PC-3 (cell line): Measurements from ENCODE around the gene CCDC197. TPM values are rescaled to one million over a fixed set of nuclear protein-coding genes. Genes with fewer than 3 reads are reported as not detected.
A peak's percentile ranks its signal among the peaks of the same experiment; 100 is the strongest.

ENCODE experiments used
- ATAC-seq: fragments of 200-7000 bp; cut with Tn5 transposase; 2 replicates; pipeline ENCODE4 v1.9.1; 2020; ENCODE audit warnings: mild to moderate bottlenecking, moderate library complexity
- BruUV-seq: library from RNA; stranded (reverse); fragments of 400-500 nt; replicated peaks from 2 replicates; lab custom pipeline; 2021; lab: Mats Ljungman, UMichigan
- CTCF ChIA-PET: fragments of 300-600 bp; sonication (Branson Sonifier 250); formaldehyde crosslinking; loops from one replicate; lab custom pipeline; 2022; ENCODE audit warnings: antibody characterized with exemption; lab: Charles Lee
- POLR2A ChIA-PET: fragments of 300-600 bp; sonication (Branson Sonifier 250); formaldehyde crosslinking; loops from one replicate; lab custom pipeline; 2022; ENCODE audit warnings: antibody characterized with exemption; ENCODE audit not compliant: unreplicated experiment; lab: Charles Lee
- DNase-seq: peaks from one replicate; pipeline ENCODE4 v3.0.0-alpha.2; 2015
- H2AFZ ChIP-seq: fragments of 300-600 bp; sonication (generic); 2 replicates; pipeline ENCODE4 v1.6.0; 2016; ENCODE audit warnings: antibody characterized with exemption, low read length
- H3F3A ChIP-seq: fragments of 300-600 bp; sonication (generic); one replicate; pipeline ENCODE4 v1.6.0; 2017; ENCODE audit warnings: antibody characterized with exemption, low read length, control low read depth, mild to moderate bottlenecking; ENCODE audit not compliant: unreplicated experiment
- H3K27ac ChIP-seq: fragments of 300-600 bp; sonication (generic); 2 replicates; pipeline ENCODE4 v1.5.1; 2016; ENCODE audit warnings: mild to moderate bottlenecking, low read length
- H3K27me3 ChIP-seq: fragments of 300-600 bp; sonication (generic); 2 replicates; pipeline ENCODE4 v1.6.1; 2016; ENCODE audit warnings: low read length, mixed read lengths
- H3K36me3 ChIP-seq: fragments of 300-600 bp; sonication (generic); 2 replicates; pipeline ENCODE4 v1.6.1; 2016; ENCODE audit warnings: low read depth, mixed run types, low read length, mixed read lengths
- H3K4me1 ChIP-seq: fragments of 300-600 bp; sonication (generic); 2 replicates; pipeline ENCODE4 v1.5.1; 2016; ENCODE audit warnings: low read length; ENCODE audit not compliant: insufficient read depth
- H3K4me2 ChIP-seq: fragments of 300-600 bp; sonication (generic); 2 replicates; pipeline ENCODE4 v1.6.0; 2016; ENCODE audit warnings: low read length
- H3K4me3 ChIP-seq: fragments of 300-600 bp; sonication (generic); 2 replicates; pipeline ENCODE4 v1.5.1; 2016; ENCODE audit warnings: mild to moderate bottlenecking, low read length, mixed read lengths
- H3K79me2 ChIP-seq: fragments of 300-600 bp; sonication (generic); 2 replicates; pipeline ENCODE4 v1.6.1; 2017; ENCODE audit warnings: low read length, mixed read lengths
- H3K9ac ChIP-seq: fragments of 300-600 bp; sonication (generic); 2 replicates; pipeline ENCODE4 v1.6.0; 2016; ENCODE audit warnings: mild to moderate bottlenecking, low read length
- H3K9me2 ChIP-seq: fragments of 300-600 bp; sonication (generic); replicated peaks from 2 replicates; pipeline ENCODE4 v1.6.1; 2016; ENCODE audit warnings: mixed run types, low read length, mixed read lengths
- H3K9me3 ChIP-seq: fragments of 300-600 bp; sonication (generic); 2 replicates; pipeline ENCODE4 v1.6.1; 2016; ENCODE audit warnings: low read length, mixed read lengths
- H4K20me1 ChIP-seq: fragments of 300-600 bp; sonication (generic); 2 replicates; pipeline ENCODE4 v1.6.1; 2016; ENCODE audit warnings: low read length, mixed read lengths
- CTCF ChIP-seq: fragments of 300-600 bp; sonication (generic); conservative IDR thresholded peaks from 2 replicates; pipeline ENCODE4 v1.5.1; 2017; ENCODE audit warnings: antibody characterized with exemption, low read depth, mild to moderate bottlenecking, low read length
- EZH2 ChIP-seq: fragments of 300-600 bp; sonication (generic); IDR thresholded peaks from one replicate; pipeline ENCODE4 v1.6.1; 2017; ENCODE audit warnings: antibody characterized with exemption, mild to moderate bottlenecking, low read length; ENCODE audit not compliant: unreplicated experiment
- EZH2phosphoT487 ChIP-seq: fragments of 300-600 bp; sonication (generic); IDR thresholded peaks from 2 replicates; pipeline ENCODE4 v1.6.1; 2018; ENCODE audit warnings: mild to moderate bottlenecking, antibody characterized with exemption, low read length, borderline replicate concordance
- intact Hi-C: fragments of 100-400 bp; cut with micrococcal nuclease; formaldehyde crosslinking; loops from 2 replicates; pipeline ENCODE4 v1.9.0; 2023
- total RNA-seq: library from RNA; depleted of rRNA; stranded (reverse); fragments of >200 nt; gene quantifications from 2 replicates; pipeline ENCODE4 v1.2.3, GENCODE V29; 2014

The CCDC197 gene
- total RNA-seq, 1 experiment from 2014 or later = not detected

- CTCF ChIA-PET = interaction anchor here (1.0 kb wide), 2 partner anchors 10 to 86 kb away, joined by 5 read pairs; no protein-coding TSS in a partner anchor
- Histone ChIP-seq H3K4me3 (peak within 1 kb of the TSS; percentile 67), H3K9me3 (no peaks in the 10 kb centered on the region), H3K79me2 (peaks cover 18% of the 10 kb centered on the region; the same call in 1 of the 2 replicates), H3K9ac (peak within 1 kb of the TSS; percentile 79), H3K9me2 (no peaks in the 10 kb centered on the region), H3F3A (peaks cover 4% of the 10 kb centered on the region), H2AFZ (peak within 1 kb of the TSS; percentile 61), H4K20me1 (no peaks in the 10 kb centered on the region), H3K36me3 (no peaks in the 10 kb centered on the region), H3K4me1 (peaks cover 47% of the 10 kb centered on the region), H3K4me2 (peak within 1 kb of the TSS; percentile 65), H3K27ac (peak within 1 kb of the TSS; percentile 98), H3K27me3 (no peaks in the 10 kb centered on the region)
- intact Hi-C loops = no loop called here
- POLR2A ChIA-PET = interaction anchor here (0.6 kb wide), 1 partner anchor 10 kb away, joined by 4 read pairs; no protein-coding TSS in a partner anchor
- TF ChIP-seq CTCF (no peak), EZH2 (no peak), EZH2phosphoT487 (no peak)
- peak; percentile 99 for DNase-seq
- no TSS peak for BruUV-seq
- ATAC-seq = peak; percentile 82
Measured at GRCh38 chr14:94026173-94026888, 29.2 kb downstream of the CCDC197 start, which contains the start of gene OTUB2. Gene OTUB2, plus strand, starts transcription at chr14:94026340. Its CDS starts 198 bp downstream, at chr14:94026538.

- Histone ChIP-seq H3K4me1 (peaks cover 51% of the 10 kb centered on the region), H2AFZ (peak overlapping the region; percentile 61), H3K27me3 (no peaks in the 10 kb centered on the region), H3K9me3 (no peaks in the 10 kb centered on the region), H3K4me3 (peak overlapping the region; percentile 67), H3K4me2 (peak overlapping the region; percentile 65), H3K27ac (peak overlapping the region; percentile 98), H3K36me3 (no peaks in the 10 kb centered on the region), H3K9ac (peak overlapping the region; percentile 79), H3K9me2 (no peaks in the 10 kb centered on the region), H4K20me1 (no peaks in the 10 kb centered on the region), H3F3A (peaks cover 4% of the 10 kb centered on the region), H3K79me2 (peaks cover 19% of the 10 kb centered on the region; the same call in 1 of the 2 replicates)
- TF ChIP-seq EZH2 = no peak
- TF ChIP-seq EZH2phosphoT487 = no peak
- TF ChIP-seq CTCF = no peak
- ChIA-PET CTCF (interaction anchor here (0.9 kb wide), 1 partner anchor 105 kb away, joined by 4 read pairs; no protein-coding TSS in a partner anchor), POLR2A (no interaction called here)
- ATAC-seq (no peak), DNase-seq (no peak)
- intact Hi-C loops = no loop called here
- BruUV-seq = TSS peak; percentile 31
Measured at GRCh38 chr14:94026889-94027469, 29.9 kb downstream of the CCDC197 start.
